ENCODE results near the gene GRAP.
"Not testable (repeated sequence)": the region's sequence is repeated elsewhere in the genome, so short reads cannot be mapped to it uniquely, and the experiment has no call there.

GRAP gene

DNA sequence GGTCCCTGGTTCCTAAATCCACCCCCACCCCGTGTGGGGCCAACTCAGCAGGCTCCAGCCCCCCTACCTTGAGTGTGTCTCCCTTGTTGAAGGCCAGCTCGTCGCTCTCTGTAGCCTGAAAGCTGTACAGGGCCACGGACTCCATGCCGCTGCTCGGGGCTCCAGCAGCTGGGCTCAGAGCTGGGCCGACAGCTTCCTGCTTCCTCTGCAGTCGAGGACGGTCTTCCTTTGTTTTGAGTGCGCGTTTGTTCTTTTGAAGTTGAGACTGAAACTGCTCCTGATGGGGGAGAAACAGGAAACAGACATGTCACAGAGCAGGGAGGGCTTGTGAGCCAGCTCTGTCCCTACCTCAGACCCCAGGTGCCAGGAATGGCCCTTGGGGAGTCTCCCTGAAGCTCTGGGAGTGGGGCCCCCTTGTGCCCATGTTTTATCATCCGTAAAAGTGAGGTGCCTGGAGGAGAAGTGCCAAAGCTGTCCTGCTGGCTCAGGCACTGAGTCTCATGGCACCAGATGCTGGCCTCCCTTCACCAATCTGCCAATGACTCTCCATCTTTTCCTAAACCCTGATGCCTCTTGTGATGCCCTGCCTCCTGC is at the start of gene GRAP:
TSS of gene GRAP (minus strand) at position 176 of the 594 bp plus-strand sequence. CDS start at position 145, 31 bp downstream.
- DNase-seq = not testable (repeated sequence)

DNA sequence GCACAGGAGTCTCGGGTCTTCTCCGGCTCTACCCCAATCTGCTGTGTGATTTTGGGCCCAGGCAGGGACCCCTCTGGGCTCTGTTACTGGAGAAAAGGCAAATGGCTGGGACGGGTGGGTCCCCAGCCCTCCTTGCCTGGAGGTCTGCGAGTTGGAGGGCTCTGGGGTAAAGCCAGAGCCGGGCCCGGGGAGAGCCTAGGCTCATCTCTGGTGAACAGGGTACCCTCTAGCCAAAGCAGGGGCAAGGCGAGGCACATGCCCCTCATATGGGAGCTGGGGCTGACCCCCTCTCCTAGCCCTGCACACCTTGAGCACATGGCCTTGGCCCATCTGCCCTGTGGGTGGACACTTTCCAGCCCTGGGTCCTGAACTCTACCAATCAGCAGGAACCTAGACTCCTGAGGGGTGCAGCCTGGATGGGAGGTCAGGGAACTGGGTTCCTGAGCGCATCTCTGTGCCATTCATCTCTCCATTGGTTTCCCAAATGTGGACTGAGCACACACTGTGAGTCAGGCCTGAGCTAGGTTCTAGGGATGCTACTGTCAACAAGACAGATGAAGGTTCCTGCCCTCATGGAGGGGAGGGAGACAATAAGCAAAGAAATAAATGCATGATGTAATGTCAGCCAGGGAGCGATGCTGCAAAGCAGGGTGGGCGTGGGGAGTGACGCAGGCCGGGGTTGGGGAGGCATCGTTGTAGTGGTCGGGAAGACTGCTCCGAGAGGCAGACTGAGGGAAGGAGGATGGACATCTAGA is 47.1 kb upstream of the GRAP start:
- DNase-seq = not testable (repeated sequence)

DNA sequence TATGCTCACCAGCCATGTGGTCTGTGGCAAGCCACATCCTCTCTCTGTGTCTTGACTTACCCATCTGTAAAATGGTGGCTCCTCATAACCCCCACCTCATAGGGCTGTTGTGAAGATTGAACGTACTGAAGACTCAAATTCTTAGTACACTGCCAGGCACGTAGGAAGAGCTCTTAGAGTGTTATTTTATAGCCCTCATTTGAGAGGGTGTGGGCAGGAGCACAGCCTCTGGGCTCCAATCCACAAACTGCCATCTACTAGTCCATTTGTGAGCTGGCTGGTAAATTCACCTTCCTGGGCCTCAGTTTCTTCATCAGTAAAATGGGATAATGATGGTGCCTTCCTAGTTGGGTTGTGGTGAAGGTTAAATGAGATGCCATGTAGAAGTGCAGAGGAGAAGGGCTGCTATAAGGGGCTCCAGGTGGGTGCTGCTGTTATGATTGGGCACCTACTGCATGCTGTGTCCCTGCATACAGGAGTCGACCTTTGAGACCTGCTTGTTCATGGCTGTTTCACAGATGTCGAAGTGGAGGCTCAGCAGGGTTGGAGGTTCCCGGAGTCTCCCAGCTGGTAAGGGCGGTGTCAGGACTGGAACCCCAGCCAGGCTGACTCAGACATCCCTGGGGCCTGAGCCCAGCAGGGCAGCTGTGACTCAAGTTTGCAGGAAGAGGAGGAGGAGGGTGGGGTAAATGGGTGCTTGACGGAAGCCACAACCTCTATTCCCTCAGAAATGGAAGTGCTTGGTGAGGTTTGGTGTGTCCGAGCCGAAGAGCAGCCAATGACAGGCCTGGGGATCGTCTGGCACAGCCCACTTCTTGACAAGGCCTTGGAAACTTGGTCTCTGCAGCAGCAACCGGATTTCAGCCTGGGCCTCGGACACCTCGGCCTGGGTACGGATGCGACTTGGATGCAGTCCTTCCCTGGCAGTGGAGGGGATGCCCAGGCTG is 46.3 kb upstream of the GRAP start:
- DNase-seq = not testable (repeated sequence)

DNA sequence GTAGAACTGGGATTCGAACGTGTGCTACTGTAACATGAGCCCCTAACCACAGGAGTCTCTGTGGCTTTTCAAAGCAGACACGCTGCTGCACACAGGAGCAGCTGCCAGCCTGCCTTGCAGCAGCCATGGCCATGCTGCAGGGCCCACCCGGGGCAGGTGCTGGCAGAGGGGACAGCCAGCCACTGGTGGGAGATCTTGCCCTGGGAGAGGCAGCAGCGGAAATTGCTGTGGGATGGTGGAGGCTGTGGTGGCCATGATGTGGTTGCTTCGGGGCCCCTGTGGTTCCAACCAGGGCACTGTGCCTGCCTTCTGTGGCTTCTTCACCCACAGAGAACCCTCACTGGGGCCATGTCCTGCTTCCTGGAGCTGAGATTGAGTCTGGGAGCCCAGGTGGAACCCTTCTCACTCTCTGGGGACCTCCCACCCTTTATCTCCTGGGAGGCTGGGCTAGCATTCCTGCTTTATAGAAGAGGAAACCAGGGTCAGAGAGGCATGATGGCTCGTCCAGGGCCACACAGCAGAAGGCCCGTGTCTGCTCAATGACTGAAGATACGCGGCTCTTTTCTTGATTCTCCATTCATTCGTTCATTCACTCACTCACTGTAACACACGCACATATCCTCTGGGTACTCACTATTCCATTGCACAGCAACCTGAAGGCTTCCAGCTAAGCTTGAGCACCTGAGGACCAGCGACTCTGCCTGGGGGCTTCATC is 43.5 kb upstream of the GRAP start:
- not testable (repeated sequence) for DNase-seq

- not testable (repeated sequence) for DNase-seq
Measured at GRCh38 chr17:19088804-19089685, 42.3 kb upstream of the GRAP start.

- not testable (repeated sequence) for DNase-seq
Measured at GRCh38 chr17:19077386-19077785, 30.6 kb upstream of the GRAP start.

DNA sequence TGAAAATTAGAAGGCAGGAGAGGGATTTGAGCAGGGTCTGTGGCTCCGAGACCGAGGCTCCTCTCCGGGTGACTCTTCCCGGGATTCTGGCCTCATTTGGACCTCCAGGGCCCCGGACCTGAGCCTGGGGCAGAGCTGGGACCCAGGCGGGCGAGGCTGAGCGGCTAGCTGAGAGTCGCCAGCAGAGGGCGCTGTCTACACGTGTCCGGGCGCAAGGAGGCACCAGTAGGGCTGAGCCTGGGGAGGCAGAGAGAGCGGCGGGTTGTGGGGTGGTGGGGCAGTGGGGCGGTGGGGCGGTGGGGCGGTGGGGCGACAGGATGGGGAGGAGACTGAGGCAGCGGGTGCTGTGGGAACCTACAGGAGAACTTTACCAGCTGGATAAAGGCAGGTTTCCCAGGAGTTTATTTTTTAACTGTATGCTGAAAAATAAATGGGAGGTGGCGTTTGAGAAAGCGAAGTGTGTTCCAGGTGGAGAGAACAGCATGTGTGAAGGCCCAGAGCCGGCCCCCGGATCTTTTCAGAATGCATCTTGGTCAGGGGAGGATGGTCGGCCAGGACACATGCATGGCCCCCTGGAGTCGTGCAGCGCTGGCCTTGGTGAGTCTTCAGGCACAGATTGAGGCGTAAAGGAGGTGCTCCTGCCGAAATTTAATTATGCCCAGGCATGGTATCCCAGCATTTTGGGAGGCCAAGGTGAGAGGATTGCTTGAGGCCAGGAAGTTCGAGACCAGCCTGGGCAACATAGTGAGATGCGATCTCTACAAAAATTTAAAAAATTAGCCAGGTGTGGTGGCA is 29.8 kb upstream of the GRAP start:
- peak; percentile 32 for DNase-seq

DNA sequence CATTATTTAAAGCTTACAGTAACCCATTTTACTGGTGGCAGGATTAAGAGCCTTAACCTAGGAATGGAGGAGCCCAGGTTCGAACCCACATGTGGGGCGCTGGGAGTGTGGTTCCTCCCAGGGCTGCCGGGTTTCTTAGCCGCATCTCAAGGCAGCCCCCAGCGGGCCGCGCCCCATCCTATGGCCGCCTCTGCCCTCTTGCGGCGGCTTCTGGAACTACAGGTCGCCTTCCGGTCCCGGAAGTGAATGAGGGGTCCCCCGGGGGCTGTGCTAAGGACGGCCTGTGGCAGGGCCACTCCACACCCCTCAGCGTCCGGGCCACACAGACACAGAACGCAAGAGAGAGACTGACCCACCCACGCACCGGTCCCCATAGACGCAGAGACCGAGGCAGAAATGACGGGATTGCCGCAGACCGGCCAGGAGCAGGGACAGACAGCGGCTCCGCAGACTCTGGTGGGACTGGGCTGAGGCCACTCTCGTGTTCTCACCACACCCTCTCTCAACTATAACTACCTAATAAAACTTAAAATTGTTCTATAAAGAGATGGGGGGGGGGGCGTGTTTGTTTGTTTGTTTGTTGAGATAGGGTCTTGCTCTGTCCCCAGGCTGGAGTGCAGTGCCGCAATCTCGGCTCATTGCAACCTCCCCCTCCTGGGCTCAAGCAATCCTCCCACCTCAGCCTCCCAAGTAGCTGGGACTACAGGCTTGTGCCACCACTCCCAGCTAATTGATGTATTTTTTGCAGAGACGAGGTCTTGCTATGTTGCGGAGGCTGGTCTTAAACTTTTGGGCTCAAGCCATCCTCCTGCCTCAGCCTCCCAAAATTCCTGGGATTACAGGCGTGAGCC is 23.8 kb upstream of the GRAP start:
- DNase-seq = not testable (repeated sequence)

GRCh38 chr17:19064378-19064777 is 17.6 kb upstream of the GRAP start:
- not testable (repeated sequence) for DNase-seq

GRCh38 chr17:19063326-19063956 is 16.7 kb upstream of the GRAP start:
- peak; percentile 76 for DNase-seq

DNA sequence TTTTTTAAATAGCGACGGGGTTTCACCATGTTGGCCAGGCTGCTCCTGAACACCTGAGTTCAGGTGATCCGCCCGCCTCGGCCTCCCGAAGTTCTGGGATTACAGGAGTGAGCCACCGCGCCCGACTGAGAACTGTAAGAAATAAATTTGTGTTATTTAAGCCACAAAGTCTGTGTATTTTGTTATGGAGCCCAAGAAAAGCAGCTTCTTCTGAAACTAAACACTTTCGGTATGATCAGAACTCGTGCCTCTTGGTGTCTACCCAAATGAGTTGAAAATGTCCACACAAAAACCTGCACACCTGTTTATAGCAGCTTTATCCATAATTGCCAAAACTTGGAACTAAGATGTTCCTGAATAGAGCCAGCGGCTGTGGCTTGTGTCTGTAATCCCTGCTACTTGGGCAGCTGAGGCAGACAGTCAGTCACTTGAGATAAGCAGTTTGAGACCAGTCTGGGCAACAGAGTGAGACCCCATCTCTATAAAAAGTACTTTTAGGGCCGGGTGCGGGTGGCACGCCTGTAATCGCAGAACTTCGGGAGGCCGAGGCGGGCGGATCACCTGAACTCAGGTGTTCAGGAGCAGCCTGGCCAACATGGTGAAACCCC is 16.1 kb upstream of the GRAP start:
- DNase-seq = not testable (repeated sequence)

- peak; percentile 39 for DNase-seq
Measured at GRCh38 chr17:19062009-19062717, 15.4 kb upstream of the GRAP start.

- DNase-seq = not testable (repeated sequence)
Measured at GRCh38 chr17:19055447-19055846, 8.7 kb upstream of the GRAP start.

DNA sequence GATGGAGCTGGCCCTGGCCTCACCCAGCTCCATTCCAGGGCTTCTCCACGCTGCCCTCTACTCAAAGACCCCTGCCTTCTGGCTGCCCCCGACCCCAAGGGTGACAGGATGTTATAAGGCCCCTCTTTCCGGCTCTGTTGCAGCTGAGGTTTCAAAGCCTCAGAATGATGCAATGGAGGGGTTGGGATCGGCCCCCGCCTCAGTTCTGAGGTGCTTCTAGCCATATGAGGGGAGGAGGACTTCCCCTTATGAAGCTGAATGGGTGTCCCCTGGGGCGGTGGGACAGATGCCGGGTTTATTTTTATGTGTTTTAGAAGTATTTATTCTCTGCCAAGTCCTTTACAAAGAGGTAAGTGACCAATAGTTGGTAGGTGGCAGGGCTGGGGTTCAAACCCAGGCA is 2.1 kb upstream of the GRAP start:
- DNase-seq = not testable (repeated sequence)

DNA sequence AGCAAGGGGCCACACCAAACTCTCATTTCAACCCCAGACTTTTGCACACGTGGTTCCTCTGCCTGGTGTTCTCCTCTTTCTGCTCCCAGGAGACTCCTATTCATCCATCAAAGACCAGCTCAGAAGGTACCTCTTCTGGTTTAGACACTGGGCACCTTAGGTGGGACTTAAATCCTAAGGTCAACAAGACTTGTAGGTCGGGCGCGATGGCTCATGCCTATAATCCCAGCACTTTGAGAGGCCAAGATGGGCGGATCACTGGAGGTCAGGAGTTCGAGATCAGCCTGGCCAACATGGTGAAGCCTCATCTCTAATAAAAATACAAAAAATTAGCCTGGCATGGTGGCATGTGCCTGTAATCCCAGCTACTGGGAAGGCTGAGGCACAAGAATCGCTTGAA is 753 bp upstream of the GRAP start:
- DNase-seq = not testable (repeated sequence)

GRCh38 chr17:19044643-19045042 is 2.1 kb downstream of the GRAP start:
- not testable (repeated sequence) for DNase-seq

GRCh38 chr17:19043032-19043431 is 3.7 kb downstream of the GRAP start:
- not testable (repeated sequence) for DNase-seq

DNA sequence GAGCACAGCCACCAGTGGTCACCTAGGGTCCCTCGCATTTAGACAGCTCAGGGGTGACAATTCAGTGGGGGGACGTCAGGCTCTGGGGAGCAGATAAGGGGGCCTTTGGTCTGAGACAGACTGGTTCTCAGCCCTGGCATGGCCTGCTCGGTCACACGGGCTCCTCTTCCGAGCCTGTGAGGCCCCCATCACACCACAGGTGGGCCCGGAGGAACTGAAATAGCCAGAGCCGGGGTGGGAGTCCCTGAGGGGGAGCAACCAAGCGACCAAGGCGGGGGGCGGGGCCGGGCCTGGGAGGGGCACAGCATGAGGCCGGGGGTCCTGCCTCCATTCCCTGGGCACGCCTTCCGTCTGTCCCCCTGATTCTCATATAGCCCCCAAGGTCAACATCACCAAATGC is 4.4 kb downstream of the GRAP start:
- not testable (repeated sequence) for DNase-seq

All from activated CD4-positive, CD25-positive, alpha-beta regulatory T cell treated with anti-CD3 and anti-CD28 coated beads, Interleukin-2, amount 50 U/mL, for 72 hours (primary cell).